GM12873 (cell line): ENCODE measurements around the gene DCST1.

ENCODE experiments used
- TF ChIP-seq, protein P1 (sequence below): IDR thresholded peaks from 2 replicates; pipeline ENCODE4 v1.5.1; 2012; ENCODE audit warnings: low read depth, mild to moderate bottlenecking, moderate library complexity, low read length, control low read depth; ENCODE audit not compliant: insufficient read depth; ENCODE audit errors: missing control alignments

DCST1 gene

DNA sequence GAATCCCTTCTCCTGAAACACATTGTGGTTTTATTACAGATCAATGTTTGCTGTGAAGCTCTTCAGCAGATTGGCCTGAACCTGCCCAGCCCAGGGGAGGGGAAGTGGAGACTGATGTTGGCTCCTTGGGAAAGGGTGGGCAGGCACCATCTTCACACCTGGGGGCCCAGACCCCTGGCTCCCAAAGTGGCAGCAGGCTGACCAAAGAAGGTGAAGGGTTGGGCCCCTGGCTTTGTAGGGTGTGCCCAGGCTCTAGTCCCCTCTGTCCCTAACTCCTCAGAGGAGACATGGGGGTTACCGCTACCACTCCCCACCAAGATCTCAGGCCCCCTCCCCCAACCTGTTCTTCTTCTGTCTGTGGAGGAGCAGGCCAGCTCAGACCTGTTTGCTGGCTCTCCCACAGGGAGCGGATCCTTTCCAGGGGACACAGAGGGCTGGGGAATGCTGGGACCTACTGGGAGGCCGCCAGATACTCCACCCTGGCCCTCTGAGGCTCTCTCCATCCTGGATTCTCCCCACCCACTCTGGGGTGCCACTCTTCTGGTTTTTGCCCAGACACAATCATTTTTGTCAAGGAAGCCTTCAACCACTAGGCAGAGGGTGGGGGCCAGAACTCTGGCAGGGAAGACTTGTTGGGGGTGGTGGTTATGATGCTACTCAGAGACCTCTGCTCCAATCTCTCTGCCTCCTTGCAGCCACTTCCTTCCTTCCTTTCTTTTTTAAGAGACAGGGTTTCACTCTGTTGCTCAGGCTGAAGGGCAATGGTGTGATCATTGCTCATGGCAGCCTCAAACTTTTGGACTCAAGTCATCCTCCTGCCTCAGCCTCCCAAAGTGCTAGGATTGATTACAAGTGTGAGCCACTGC lies 40.0 kb downstream of the DCST1 start:
- TF ChIP-seq, protein P1, sequence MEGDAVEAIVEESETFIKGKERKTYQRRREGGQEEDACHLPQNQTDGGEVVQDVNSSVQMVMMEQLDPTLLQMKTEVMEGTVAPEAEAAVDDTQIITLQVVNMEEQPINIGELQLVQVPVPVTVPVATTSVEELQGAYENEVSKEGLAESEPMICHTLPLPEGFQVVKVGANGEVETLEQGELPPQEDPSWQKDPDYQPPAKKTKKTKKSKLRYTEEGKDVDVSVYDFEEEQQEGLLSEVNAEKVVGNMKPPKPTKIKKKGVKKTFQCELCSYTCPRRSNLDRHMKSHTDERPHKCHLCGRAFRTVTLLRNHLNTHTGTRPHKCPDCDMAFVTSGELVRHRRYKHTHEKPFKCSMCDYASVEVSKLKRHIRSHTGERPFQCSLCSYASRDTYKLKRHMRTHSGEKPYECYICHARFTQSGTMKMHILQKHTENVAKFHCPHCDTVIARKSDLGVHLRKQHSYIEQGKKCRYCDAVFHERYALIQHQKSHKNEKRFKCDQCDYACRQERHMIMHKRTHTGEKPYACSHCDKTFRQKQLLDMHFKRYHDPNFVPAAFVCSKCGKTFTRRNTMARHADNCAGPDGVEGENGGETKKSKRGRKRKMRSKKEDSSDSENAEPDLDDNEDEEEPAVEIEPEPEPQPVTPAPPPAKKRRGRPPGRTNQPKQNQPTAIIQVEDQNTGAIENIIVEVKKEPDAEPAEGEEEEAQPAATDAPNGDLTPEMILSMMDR: no peak

DNA sequence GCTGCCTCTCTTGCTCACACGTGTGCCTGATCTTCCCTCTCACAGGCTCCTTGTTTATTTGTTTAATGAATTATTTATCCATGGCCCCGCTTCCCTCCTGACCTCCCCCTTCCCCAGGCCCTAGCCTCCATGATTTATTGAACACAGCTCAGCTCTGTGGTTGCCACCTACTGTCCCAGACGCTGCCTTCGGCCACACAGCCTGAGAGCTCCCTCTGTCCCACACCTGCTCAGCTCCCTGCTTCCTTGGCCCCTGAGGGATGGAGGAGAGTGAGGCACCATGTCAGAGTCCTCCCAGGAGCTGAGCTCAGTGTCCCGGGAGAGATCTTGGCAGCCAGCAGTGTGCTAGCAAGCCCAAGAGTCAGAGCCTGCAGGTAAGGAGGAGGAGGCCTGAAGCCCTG lies 41.9 kb downstream of the DCST1 start:
- TF ChIP-seq, protein P1: no peak

DNA sequence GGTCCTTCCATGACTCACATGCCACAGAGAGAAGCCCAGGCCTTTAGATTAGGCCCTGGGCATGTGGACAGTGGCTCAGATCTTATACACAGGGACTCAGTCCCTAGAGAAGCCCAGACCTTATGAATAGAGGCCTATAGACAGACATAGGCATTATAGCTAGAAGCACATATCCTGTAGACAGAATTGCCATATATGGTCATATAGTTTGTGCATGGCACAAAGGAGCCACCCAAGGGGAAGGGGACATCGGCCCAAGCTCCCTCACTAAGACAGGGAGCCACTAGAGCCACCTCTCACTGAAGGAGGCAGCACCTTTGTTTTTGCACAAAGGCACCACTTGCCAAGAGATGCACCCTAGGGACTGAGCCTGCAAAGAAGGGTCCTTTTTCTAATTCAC lies 42.7 kb downstream of the DCST1 start:
- TF ChIP-seq, protein P1: no peak

DNA sequence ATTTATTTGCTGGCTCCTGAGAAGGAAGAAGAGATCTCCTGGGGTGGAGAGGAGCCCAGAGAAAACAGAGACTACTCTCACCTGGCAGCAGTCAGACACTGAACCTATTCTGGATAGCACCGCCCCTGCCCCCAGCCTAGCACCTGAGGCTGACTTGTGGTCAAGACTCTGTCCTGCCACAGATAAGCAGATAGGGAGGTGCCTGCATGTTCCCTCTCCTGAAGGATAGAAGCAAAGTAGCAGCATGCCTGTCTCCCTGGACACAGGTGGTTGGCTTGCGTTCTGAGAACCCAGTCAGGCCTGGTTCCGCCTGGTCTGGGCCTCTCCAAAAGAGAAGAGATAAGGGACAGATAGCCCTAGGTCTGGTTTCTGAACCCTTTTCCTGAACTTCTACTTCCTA lies 43.7 kb downstream of the DCST1 start:
- TF ChIP-seq, protein P1: no peak

DNA sequence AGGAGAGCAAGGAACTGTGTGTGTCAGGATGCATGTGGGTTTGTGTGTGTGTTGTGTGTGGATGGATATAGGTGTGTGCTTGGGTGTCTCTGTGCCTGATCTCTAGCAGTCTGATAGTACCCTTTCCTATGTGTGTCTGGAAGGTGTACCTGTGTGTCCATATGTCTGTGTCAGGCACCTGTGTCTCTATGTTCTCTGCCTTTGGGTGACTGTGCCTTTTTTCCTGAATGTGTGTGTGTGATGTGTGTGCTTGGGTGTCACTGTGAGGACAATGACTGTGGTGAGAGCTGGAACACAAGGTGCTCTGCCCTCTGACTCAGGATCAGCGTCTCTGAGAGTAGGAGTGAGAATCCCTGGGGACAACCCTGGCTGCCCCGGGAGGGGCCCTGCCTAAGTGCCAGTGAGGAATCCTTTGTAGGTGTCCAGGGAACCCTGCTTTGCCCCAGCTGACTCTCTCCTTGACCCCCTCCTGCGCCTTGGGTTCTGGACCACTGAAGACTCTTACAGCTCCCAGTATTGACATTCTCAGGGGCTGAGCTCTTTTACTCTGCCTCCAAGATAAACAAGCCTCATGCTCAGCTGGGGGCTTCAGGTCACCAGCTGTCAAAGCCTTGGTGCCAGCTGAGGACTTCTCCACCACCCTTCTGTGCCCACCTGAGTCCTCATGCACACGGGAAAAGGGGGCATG lies 44.3 kb downstream of the DCST1 start:
- TF ChIP-seq, protein P1: no peak

DNA sequence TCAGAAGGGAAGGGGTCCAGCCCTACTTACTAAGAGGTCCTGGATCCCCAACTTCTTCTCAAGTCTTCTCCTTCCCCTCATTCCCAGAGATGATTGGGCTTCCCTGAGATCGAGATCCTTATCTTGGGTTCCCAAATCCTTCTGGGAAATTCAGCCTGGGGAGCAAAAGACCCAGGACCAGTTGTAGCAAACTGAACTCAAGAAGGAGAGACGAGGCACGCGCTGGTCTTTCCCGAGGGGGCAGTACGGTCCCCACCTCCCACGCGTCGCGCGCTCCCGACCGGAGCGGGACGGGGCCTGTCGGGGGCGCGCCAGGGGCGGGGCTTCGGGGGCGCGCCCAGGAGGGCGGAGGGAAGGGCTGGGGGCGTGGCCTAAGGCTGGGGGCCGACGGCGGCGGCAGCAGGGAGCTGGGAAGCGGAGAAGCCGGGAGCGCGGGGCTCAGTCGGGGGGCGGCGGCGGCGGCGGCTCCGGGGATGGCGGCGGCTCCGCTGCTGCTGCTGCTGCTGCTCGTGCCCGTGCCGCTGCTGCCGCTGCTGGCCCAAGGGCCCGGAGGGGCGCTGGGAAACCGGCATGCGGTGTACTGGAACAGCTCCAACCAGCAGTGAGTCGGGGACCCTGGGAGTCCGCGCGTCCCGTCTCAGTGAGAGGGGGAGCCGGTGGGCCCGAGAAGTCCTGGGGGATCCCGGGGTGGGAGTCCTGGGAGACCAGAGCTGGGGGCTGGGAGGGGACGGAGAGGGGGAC lies 45.0 kb downstream of the DCST1 start, which contains the start of gene EFNA3:
EFNA3 (plus strand) TSS at position 369 of the 741 bp plus-strand sequence; CDS start at position 474, 105 bp downstream.
- TF ChIP-seq, protein P1: no peak

DNA sequence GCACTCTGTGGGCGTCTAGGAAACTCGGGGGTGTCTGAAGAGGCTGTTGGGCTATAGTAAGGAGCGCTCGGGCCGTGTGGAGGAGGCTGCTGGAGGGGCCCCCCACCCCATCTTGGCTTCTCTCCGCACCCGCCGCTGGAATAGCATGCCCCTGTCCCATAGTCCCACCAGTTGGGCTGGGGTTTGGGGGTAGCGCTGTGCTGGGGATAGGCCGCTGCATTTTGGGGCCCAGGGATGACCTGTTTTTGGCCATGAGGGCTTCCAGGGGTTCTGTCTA lies 45.5 kb downstream of the DCST1 start:
- TF ChIP-seq, protein P1: no peak
